Measurements from ENCODE around the gene CASP2.
"Not testable (repeated sequence)": the region's sequence is repeated elsewhere in the genome, so short reads cannot be mapped to it uniquely, and the experiment has no call there.

CASP2 gene

DNA sequence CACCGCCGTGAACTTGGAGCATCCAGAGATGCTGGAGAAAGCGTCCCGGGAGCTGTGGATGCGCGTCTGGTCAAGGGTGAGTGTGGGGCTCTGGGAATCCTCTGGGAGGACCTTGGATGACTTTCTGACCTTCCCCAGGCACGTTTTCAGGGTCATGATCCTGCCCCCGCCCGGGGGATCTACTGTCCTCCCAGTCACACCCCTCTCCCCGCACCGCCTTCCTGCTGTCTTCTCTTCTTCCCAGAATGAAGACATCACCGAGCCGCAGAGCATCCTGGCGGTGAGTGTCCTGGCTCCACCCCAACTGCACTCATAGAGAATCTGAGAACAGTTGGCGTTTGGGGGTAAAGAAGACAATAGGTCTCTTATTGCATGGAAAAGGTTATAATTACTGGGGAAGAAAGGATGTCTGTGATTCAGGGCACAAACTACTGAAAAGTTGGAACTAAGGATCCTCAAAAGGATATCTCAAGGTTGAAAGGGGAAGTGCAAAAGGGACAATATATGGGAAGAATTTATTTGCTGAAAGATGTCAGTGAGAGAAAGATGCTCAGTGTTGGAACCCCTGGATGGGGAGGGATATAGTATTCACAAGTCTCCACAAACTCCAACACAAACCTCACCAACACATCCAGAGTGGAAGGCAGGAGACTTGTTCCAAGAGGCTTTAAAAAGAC, 23.0 kb upstream of the CASP2 start:
- DNase-seq = no peak

DNA sequence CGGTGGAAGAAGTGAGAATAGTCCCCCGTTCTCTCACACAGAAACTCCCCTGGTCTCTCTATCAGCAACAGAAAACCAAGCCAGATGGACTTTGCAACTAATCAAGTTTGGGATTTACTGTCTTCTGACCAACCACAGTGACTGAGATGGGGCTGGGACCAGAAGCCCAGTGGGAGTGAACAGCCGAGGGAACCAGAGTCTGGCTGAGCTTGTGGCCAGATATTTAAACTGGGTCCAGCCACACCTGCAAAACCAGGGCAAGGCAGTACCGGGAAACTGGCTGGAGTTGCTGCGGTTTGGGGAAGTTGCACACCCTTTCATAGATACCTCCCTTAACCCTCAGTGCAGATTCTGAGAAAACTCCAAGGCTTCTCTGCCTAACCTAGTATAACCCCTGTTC, 18.9 kb upstream of the CASP2 start:
- no peak for DNase-seq

DNA sequence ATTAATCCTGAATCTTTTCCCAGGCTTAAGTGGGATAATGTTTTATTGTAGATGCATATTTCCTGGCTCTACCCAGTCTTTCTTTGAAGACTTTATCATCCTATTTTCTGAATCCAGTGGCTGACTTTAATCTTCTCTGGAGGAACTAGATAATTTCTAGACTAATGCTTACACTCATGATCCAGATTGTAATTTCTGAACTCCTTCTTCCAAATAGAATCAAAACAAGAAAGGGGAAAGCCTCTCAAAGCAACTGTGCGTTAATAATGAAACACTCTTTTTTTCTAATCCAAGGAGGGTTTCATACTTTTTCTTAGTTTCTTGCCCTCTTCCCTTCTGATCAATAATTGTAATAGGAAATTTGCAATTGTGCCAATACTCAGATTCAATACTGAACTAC, 16.9 kb upstream of the CASP2 start:
- no peak for DNase-seq

DNA sequence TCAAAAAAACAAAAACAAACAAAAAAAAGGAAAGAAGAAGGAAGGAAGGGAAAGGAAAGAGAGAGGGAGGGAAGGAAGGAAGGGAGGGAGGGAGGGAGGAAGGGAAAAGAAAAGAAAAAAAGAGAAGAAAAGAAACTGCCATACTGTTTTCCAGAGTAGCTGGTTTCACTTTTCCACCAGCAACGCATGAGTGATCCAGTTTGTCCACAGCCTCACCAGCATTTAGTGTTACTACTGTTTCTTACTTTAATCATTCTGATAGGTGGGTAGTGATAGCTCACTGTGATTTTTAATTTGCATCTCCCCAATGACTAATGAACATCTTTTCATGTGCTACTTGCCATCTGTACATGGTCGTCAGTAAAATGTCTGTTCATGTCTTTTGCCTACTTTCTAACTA, 15.3 kb upstream of the CASP2 start:
- DNase-seq = no peak

DNA sequence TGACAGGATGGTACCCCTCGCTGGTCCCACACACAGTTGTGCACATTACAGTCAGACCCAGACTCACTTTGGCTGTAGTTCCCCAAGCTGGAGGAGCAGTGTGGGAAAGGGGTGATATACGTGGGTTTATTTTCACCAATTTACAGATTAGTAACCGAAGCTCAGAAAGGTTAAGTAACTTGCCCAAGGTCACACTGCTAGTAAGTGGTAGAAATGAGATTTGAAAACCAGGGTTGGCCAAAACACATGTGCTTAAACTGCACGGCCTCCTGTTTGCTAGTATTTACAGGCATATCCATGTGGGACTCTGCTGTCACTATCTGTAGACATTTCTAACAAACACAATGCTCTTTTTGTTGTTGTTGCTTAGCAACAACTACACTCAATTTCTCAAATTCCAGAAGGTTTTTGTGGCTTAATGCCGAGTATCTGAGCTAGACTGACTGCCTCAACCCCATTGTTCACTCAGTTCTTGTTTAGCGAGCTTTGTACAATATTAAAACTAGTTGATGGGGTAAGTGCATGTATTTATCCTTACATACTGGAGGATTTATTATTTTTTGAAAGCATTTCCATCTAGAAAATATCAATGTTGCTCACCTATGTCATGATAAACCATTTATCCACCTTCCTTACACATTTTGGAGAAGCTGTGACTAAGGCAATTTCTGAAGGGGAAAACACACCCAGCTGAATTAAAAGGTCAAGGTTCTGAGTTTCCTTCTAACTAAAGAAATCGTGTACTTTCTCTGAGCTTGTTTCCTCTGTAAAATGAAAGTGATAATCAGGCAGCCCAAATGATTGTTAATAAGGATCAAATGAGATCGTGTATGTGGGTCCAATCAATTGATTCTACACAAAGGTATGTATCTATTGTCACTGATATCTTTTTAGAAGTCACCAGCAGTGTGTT, 8.7 kb upstream of the CASP2 start:
- DNase-seq = peak; percentile 80

DNA sequence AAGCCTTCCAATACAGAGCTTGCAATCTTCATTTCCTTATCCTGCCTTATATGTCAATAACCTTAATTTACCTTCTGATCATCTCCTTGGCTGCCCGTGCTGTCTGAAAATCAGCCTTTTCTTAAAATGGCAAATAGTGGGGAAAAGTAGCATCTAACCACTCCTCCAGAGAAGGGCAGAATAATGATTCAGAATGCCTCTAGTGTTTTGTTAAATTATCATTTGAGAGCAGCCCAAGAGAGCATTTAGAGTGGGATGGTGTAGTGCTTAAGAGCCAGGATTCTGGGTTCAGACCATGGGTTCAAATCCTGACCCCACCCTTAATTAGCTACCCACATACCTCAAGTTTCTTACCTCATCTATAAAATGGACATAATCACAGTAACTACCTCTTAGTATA, 8.0 kb upstream of the CASP2 start:
- DNase-seq = peak; percentile 8

DNA sequence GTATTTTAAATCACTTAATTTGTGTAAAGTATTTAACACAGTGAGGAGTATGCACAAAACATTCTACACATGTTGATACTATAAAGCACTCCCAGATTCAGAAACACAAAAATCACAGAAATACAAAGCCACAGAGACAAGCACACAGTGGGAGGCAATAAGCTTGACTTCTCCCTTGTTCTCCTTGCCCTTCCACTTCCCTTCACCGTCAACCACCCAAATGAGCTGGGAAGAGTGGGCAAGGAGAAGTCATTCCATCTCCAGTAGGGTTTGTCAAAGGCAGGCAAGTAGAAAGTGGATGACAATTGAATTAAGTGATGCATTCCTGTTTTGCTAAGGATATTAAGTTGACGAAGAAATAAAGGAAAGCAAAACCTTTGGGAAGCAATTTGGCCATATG, 7.6 kb upstream of the CASP2 start:
- peak; percentile 28 for DNase-seq

DNA sequence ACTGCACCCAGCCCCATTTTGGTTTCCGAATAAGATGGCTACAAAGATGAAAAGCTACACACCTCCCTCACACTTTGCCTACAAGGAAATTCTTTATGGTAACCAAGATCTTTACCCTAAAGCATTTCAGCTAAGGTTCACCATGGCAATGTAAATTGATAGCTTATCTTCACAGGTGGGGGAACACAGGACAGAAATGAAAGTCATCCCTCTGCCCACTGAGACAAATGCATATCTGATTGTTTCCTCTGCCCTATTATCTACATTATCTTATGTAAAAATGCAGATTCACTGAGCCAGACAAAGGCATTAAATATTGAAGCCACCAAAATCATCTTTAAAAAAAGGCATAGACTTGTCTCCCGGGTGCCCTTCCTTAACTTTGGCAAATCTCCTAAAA, 6.6 kb upstream of the CASP2 start:
- no peak for DNase-seq

DNA sequence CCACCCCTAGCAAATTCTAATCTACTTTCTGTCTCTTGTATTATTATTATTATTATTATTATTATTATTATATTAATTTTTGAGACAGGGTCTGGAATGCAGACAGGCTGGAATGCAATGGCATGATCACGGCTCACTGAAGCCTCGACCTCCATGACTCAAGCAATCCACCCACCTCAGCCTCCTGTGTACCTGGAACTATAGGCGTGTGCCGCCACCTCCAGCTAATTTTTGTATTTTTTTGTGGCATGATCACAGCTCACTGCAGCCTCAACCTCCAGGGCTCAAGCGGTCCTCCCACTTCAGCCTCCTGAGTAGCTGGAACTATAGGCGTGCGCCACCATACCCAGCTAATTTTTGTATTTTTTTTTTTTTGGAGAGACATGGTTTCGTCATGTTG, 6.0 kb upstream of the CASP2 start:
- DNase-seq = no peak

DNA sequence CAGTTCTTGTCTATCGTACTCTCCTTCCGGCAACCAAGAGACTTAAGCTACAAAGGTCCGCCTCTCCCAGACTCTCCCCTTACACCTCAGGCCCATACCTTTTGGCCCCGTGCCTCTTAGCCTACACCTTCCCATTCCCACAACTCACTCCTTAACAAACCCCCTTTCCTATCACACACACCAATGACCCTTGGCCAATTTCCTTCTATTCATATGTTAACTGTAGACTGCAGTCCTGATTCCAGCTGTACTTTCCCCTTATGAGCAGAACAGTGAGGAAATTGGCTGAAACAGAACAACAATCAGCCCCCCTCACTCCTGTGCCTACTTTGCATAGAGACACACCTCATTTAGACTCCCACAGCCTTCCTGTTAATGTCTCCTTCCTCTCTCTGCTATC, 4.8 kb upstream of the CASP2 start:
- no peak for DNase-seq

DNA sequence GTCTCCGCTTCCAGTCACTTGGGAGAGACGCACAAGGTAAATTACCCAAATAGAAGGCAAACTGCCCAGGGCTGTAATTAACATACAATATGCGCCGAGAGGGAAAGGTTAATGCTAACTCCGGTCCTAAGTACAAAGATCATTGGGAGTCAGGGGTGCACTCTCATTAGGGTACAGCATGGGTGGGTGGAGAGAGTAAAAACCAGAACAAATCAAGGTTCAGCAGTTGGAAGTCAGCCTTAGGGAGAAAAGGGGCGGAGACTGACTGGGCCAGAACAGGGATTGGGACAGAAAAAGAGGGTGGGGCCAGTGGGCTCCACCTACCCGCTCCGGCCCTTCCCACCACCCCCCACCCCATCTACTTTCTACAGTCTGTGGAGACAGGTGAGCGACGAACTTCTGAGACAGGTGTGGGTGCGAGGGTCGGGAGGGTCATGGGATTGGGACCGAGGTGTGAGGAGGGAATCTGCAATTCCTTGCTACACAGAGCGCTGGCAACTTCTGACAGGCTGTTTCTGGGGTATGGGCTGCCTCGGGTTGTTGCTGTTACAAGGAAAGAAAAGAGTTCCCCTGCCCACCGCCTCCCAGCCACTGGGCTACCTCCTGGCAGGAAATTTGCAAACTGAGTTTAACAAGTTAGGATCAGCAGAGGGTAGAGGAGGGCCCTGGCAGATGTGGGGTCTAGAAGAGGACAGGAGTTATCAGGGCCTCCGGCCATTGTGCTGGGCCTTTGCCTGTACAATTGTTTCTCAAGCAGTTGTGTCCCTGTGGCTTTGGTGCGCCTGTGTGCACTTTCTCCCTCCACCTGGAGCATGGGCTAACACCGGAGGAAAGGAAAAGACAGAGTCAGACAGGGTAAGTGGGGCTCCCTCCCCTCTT, 3.3 kb upstream of the CASP2 start, which contains the start of gene TMEM139:
TSS of gene TMEM139 (plus strand) at position 368 of the 879 bp plus-strand sequence. CDS start 1,000 bp downstream, outside the sequence.
- DNase-seq = no peak

DNA sequence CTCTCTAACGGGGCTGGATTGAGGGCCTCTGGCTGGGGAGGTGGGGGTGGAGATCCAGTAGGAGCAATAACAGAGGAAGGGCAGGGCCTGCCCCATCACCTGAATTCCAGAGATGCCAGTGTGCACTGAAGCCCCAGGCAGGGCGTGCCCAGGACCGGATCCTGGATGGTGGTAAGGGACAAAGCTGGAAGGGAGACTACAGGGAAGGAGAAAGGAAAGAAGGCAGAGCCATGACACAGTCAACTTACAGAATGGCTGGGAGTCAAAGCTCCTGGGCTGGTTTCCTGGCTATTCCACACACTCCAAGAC, 2.7 kb upstream of the CASP2 start:
- DNase-seq = no peak

DNA sequence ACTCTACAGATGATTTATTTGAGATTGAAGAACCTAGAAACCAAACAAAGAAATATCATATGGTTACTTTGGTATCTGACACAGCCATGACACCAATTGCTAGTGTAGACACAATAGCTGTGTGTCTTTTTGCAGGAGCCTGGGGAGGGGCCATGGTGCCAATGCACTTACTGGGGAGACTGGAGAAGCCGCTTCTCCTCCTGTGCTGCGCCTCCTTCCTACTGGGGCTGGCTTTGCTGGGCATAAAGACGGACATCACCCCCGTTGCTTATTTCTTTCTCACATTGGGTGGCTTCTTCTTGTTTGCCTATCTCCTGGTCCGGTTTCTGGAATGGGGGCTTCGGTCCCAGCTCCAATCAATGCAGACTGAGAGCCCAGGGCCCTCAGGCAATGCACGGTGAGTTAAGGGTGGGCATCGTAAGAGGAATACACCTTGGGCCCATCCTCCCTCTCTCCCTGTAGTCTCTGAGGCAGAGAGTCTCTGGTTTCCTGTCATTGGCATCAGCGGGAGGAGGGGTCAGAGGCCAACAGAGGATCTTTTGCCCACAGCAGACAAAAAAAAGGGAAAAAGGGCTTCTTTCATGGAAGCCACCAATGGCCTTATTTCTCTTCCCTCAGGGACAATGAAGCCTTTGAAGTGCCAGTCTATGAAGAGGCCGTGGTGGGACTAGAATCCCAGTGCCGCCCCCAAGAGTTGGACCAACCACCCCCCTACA, 2.2 kb upstream of the CASP2 start:
- DNase-seq = no peak

DNA sequence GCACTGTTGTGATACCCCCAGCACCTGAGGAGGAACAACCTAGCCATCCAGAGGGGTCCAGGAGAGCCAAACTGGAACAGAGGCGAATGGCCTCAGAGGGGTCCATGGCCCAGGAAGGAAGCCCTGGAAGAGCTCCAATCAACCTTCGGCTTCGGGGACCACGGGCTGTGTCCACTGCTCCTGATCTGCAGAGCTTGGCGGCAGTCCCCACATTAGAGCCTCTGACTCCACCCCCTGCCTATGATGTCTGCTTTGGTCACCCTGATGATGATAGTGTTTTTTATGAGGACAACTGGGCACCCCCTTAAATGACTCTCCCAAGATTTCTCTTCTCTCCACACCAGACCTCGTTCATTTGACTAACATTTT, 1.6 kb upstream of the CASP2 start:
- no peak for DNase-seq

DNA sequence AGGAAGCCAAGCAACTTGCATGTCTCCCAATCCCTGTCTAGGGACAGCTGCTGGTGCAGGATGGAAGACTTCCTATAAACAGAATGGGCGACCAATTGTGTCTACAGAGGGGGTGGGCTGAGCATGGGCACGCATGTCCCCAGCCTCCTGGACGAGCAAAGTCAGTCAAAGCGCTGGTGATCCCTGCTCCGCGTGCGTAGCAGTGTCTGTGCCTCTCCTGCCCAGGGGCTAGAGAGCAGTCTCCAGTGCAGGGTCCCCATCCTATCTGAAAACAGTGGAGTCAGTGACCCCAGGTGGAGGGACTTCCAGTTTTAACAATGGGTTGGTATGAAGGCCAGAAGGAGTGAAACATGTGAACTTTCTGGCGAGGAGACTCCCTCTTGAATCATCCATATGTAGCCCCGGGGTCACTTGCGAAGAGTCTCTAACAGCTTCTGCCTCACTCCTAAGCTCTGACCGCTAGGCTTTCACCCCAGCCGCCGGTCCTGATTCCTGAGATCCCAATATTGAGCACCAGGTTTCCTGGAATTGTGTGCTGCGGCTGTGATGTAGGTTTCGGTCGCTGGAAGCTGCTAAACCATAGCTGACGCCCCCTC, 714 bp upstream of the CASP2 start:
- no peak for DNase-seq

DNA sequence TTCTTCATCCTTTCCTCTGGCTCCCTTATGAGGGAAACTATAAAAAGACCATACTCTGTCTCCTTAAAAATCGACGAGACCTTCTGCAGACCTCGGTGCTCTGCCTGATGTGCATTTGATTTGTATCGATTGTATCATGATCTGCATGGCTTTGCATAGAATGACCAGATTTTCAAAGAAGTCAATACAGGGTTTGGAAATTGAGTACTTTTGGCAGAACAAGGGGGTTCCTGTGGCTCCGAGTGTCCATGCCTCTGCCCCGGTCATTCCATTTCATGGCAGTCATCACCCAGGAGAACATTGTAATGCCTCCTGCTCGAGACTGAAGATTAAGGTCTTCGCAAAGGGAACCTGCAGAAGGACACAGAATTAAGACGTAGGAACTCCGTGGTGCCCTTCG, 685 bp downstream of the CASP2 start:
- no peak for DNase-seq

DNA sequence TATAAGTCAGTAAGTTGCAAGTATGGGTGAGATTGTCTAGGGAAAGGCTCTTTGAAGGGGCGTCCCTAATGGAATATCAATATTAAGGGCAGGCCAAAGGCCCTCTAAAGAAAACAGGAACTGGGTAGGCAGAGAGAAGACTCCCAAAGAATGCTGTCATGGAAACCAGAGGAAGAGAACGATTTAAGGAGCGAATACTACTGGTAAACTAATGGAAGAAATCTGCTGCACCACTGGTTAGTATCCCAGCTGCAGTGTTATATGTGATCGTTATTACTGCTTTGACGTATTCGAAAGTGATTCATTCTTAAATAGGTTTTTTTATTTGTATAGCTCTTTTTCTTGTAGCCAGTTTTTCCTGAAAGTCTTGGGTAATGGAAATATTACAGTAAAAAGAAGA, 1.3 kb downstream of the CASP2 start:
- peak; percentile 32 for DNase-seq

DNA sequence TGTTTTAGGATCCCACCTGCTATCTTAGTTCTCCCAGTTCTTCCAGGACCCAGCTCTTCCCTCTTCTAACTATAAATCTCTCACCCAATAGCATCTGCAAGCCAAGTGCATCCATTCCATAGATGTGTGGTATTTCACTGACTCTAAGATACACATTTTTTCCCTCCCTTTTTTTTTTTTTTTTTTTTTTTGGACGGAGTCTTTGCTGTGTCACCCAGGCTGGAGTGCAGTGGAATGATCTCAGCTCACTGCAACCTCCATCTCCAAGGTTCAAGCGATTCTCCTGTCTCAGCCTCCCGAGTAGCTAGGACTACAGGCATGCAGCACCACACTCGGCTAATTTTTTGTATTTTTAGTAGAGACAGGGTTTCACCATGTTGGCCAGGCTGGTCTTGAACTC, 1.7 kb downstream of the CASP2 start:
- not testable (repeated sequence) for DNase-seq

DNA sequence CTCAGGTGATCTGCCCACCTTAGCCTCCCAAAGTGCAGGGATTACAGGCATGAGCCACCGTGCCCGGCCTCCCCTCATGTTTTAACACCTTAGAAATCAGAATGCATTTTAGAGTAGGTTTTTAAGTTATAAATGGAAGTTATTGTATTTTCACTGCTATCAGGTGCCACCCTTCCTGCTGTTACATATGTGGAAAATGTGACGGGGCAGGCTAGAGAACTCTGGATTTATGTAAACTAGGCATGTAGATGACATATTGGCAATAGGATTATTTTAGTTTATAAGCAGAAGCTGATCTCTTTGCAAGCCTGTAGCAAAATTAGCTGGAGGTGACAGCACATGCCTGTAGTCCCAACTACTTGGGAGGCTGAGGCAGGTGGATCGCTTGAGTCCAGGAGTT, 2.1 kb downstream of the CASP2 start:
- DNase-seq = no peak

DNA sequence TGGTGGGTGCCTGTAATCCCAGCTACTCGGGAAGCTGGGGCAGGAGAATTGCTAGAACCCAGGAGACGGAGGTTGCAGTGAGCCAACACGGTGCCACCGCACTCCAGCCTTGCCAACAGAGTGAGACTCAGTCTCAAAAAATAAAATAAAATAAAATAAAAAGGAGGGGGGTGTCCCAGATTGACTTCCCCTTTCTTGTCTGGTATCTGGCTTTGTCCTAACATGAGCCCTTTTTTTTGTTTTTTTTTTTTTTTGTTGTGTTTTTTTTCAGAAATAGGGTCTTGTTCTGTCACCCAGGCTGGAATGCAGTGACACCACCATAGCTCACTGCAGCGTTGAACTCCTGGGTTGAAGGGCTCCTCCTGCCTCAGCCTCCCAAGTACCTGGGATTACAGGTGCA, 4.7 kb downstream of the CASP2 start:
- DNase-seq = no peak

DNA sequence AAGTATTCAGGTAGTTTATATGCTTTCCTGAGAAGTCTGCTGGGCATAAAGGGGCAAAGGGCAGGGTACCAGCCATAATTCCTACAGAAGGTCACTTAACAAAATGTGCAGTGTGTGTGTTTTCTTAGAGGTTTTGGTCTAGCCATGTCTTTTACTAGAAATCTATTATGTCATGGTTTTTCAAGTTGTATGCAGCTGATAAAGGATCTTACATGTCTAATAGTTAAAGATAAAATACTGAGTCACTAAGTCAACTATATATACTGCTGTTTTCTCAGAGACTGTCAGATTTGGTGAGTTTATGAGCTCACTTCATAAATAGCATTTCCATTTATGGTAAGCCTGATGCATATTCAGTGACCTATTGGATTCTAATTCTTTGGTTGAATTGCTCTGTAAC, 7.7 kb downstream of the CASP2 start:
- DNase-seq = no peak

DNA sequence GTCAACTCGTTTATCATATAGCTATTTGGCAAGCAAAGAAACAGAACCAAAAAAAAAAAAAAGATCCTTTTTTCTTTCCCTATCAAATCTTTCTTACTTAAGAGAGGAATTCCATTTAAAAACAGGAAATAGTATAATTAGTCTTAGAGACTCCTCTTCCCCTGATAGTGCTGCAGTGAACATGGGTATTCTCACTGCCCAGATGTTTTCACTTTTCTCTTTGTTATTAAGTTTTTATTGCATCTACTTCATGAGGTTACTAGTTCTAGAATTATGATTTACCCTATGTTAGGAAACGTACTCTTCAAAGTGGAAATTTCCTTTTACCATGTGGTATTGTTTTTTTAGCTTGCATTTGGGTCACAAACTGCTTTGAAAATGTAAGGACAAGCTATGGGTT, 8.5 kb downstream of the CASP2 start:
- DNase-seq = no peak

DNA sequence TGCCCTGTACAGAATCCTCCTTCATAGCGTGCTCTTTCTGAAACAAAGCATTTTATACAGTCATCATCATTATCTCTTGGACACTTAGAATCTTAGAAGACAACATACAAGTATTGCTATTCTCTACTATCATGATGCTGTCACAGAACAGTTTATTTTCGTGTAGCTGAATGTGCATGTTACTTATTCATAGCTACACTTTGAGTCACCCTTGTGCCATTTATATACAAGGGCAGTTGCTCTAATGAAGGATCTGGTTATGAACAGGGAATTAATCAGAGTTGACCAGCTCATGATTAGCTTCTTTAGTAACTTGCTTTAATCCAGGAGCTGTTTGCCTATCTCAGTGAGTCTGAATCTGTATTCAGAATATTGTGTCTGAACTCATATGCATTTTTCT, 11.2 kb downstream of the CASP2 start:
- no peak for DNase-seq
